ENCODE results near the gene SLC2A13. TPM values are rescaled to one million over a fixed set of nuclear protein-coding genes. Genes with fewer than 3 reads are reported as not detected.

The SLC2A13 gene
- total and polyA plus RNA-seq, 2 donors (not counting 3 experiments of a cell fraction or from before 2014, with no cell fraction given) = 1.2 to 4.9 TPM

GRCh38 chr12:39798429-39798828 lies 307.5 kb downstream of the SLC2A13 start:
- BruUV-seq (replicated peaks) = no TSS peak
- Histone ChIP-seq H3K4me3 (replicated peaks in 1 of 3; ENCODE audit: insufficient read depth in 1 of 3, low read depth in 1 of 3, low read length in 3 of 3) (no peak overlapping the region), H3K4me2 (ENCODE audit: insufficient read depth, low read length) (no peak overlapping the region), H4K20me1 (replicated peaks; ENCODE audit: control insufficient read depth, extremely low read depth, insufficient read depth, low read length) (no peaks in the 10 kb centered on the region), H3K79me2 (ENCODE audit: control insufficient read depth, insufficient read depth, low read length) (no peaks in the 10 kb centered on the region), H2AFZ (ENCODE audit: low read depth, low read length) (no peak overlapping the region), H3K27ac (ENCODE audit: insufficient read depth, low read depth, low read length) (no peak overlapping the region), H3K36me3 (ENCODE audit: control insufficient read depth in 2 of 2, extremely low read depth in 1 of 2, insufficient read depth in 2 of 2, low read length in 2 of 2) (no peaks in the 10 kb centered on the region), H3K9me1 (replicated peaks; ENCODE audit: control insufficient read depth, extremely low read depth, insufficient read depth, low read length) (no peaks in the 10 kb centered on the region), H3K4me1 (ENCODE audit: control insufficient read depth, extremely low read depth, insufficient read depth, low read length) (no peaks in the 10 kb centered on the region), H3K27me3 (ENCODE audit: control insufficient read depth in 2 of 2, insufficient read depth in 2 of 2, low read length in 2 of 2) (no peaks in the 10 kb centered on the region), H3K9ac (replicated peaks; ENCODE audit: extremely low read depth, insufficient read depth, low read length) (no peak overlapping the region), H3K9me3 (replicated peaks; ENCODE audit: control insufficient read depth, insufficient read depth, low read length) (no peaks in the 10 kb centered on the region)
- TF ChIP-seq EZH2 (IDR thresholded peaks at IDR 0.05; ENCODE audit: borderline replicate concordance, low read depth, low read length, severe bottlenecking) (no peak), CTCF (IDR thresholded peaks at IDR 0.05; ENCODE audit: extremely low read depth in 1 of 2, insufficient read depth in 1 of 2, low read depth in 1 of 2, low read length in 2 of 2) (no peak), MYC (IDR thresholded peaks at IDR 0.05; ENCODE audit: low read depth, low read length) (no peak), POLR2A (IDR thresholded peaks at IDR 0.05; ENCODE audit: low read depth, low read length) (no peak), FOS (IDR thresholded peaks at IDR 0.05; ENCODE audit: borderline replicate concordance, insufficient read depth, low read length) (no peak), GATA2 (IDR thresholded peaks at IDR 0.05; ENCODE audit: insufficient read depth, insufficient read length, low read depth, low read length) (no peak), POLR2AphosphoS5 (IDR thresholded peaks at IDR 0.05; ENCODE audit: insufficient read depth, low read depth, low read length) (no peak), MAX (IDR thresholded peaks at IDR 0.05; ENCODE audit: insufficient read depth, insufficient read length) (no peak)
- POLR2A ChIA-PET = no interaction called here
- intact Hi-C loops (cut with micrococcal nuclease) = no loop called here
- dilution Hi-C loops (cut with MboI; ENCODE audit: extremely low pct_ligation_motif_present, low sequenced_read_pairs) = no loop called here
- CTCF ChIA-PET = interaction anchor here (1.3 to 1.6 kb wide), 2 partner anchors 10 to 213 kb away, joined by 3 read pairs; no protein-coding TSS in a partner anchor
- FAIRE-seq (no peak), DNase-seq (ENCODE audit: low read depth, low spot score) (no peak)
